Activated naive CD4-positive, alpha-beta T cell treated with anti-CD3 and anti-CD28 coated beads, Interleukin-2, amount 50 U/mL, for 24 hours (primary cell): ENCODE measurements around the gene RAD51D.

ENCODE experiments used
- H3K27ac Mint-ChIP-seq: one replicate; pipeline ENCODE4 v1.8.0; 2021; ENCODE audit warnings: mild to moderate bottlenecking, mixed read lengths
- H3K27me3 Mint-ChIP-seq: one replicate; pipeline ENCODE4 v1.8.0; 2021; ENCODE audit warnings: mixed read lengths
- H3K36me3 Mint-ChIP-seq: one replicate; pipeline ENCODE4 v1.8.0; 2021; ENCODE audit warnings: mixed read lengths
- H3K4me1 Mint-ChIP-seq: one replicate; pipeline ENCODE4 v1.8.0; 2021; ENCODE audit warnings: mixed read lengths
- H3K4me3 Mint-ChIP-seq: one replicate; pipeline ENCODE4 v1.8.0; 2021; ENCODE audit warnings: mild to moderate bottlenecking, mixed read lengths
- H3K9me3 Mint-ChIP-seq: one replicate; pipeline ENCODE4 v1.8.0; 2021; ENCODE audit warnings: mixed read lengths

Gene RAD51D

DNA sequence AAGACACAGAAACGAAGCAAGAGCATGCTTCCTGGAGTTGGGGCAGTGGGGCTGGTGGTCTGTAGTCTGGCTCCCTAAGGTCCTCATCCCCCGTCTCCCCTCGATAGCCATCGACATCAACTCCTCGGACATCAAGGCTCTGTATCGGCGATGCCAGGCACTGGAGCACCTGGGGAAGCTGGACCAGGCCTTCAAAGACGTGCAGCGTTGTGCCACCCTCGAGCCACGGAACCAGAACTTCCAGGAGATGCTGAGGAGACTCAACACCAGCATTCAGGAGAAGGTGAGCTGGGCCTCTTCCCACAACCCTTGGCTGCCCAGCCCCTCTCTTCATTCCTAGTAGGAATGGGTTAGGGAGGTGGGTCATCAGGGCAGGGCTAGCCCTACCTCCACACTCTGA is 30.3 kb upstream of the RAD51D start:
- no peaks in the 10 kb centered on the region for H3K36me3 Mint-ChIP-seq
- no peak overlapping the region for H3K27ac Mint-ChIP-seq
- H3K4me3 Mint-ChIP-seq = no peak overlapping the region
- H3K27me3 Mint-ChIP-seq = no peaks in the 10 kb centered on the region
- no peaks in the 10 kb centered on the region for H3K4me1 Mint-ChIP-seq
- H3K9me3 Mint-ChIP-seq = no peaks in the 10 kb centered on the region

DNA sequence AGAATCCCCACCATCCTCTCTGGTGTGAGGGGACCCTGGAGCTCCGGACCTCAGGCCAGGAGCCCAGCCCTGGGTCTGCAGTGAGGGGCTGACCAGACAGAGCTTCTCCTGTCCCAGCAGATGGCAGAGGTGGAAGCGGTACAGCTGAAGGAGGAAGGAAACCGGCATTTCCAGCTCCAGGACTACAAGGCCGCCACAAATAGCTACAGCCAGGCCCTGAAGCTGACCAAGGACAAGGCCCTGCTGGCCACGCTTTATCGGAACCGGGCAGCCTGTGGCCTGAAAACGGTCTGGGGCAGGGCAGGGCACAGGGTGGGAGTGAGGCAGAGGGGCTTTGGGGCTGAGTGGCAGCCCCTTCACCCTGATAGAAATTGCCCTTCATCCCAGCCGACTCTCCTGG is 28.5 kb upstream of the RAD51D start:
- H3K27ac Mint-ChIP-seq = no peak overlapping the region
- H3K27me3 Mint-ChIP-seq = no peaks in the 10 kb centered on the region
- H3K4me1 Mint-ChIP-seq = no peaks in the 10 kb centered on the region
- no peak overlapping the region for H3K4me3 Mint-ChIP-seq
- H3K9me3 Mint-ChIP-seq = no peaks in the 10 kb centered on the region
- no peaks in the 10 kb centered on the region for H3K36me3 Mint-ChIP-seq

DNA sequence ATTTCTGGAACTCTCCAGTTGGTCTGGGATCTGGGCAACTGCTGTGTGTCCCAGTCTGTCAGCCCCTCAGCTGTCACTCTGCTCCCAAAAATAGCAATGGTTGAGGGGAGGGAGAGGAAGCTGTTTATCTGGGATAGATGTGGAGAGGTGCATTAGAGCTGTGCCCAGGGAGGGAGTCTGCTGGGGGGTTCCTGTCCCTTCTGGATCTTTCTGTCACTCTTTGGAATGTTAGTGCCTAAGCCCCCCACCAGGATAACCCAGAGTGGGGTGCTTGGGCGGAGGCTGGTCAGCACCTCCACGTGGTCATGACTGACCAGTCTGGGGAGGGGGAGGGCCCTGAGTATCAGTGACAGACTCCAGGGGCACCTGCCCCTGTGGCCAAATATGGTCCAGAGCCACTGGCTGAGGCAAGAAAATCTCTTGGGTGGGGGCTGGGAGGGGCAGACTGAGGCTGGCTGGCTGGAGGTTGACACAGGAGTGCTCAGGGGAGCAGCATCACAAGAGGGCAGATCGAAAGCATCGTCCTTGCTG is 27.8 kb upstream of the RAD51D start, which contains the start of gene UNC45B:
Gene UNC45B (plus strand): TSS at position 443 of the 531 bp plus-strand sequence. CDS start 447 bp downstream, outside the sequence.
- H3K4me1 Mint-ChIP-seq = peaks cover under 1% of the 10 kb centered on the region
- no peaks in the 10 kb centered on the region for H3K9me3 Mint-ChIP-seq
- no peaks in the 10 kb centered on the region for H3K36me3 Mint-ChIP-seq
- H3K27ac Mint-ChIP-seq = no peak within 1 kb of the TSS
- H3K4me3 Mint-ChIP-seq = no peak within 1 kb of the TSS
- no peaks in the 10 kb centered on the region for H3K27me3 Mint-ChIP-seq

DNA sequence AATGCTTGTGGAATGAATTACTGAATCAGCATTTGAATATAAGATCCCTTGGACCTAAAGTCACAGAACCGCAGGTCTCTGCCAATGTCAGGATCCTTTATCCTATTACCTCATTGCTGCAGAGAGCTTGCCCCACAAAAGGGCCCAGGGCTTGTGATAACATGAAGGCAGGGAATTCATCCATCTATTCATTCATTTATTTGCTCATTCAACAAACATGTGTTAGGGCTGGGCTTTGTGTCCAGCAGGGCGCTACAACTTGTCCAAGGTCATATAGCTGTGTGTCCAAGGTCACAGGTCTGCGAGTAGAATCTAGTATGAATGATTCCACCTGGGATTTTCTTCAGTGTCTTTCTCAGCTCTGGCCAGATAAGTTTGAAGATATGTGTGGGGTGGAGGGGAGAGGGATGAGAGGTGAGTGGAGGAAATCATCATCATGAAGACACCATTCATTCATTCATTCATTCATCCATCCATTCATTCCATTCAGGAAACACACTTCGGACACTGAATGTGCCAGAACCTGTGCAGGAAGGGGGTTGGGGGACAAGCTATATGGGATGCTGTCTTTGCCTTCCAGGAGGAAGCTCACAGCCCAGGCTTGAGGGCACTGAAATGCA is 26.7 kb upstream of the RAD51D start:
- Mint-ChIP-seq H3K4me3 (no peak overlapping the region), H3K27ac (no peak overlapping the region), H3K9me3 (no peaks in the 10 kb centered on the region), H3K36me3 (no peaks in the 10 kb centered on the region), H3K27me3 (no peaks in the 10 kb centered on the region), H3K4me1 (peaks cover 4% of the 10 kb centered on the region)

DNA sequence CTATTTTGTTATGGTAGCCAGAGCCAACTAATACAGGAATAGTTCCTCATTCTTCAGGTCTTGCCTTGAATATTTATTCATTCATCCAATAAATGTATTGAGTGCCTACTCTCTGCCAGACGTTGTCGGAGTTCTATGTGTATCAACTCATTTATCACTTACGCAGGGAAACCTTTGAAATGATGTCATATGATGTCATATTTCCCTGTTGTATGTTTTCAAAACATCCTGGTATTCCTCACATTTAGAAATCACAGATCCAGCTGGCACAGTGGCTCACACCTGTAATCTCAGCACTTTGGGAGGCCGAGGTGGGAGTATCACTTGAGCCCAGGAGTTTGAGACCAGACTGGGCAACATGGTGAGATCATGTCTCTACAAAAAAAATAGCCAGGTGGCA is 25.2 kb upstream of the RAD51D start:
- Mint-ChIP-seq H3K9me3 (no peaks in the 10 kb centered on the region), H3K27me3 (no peaks in the 10 kb centered on the region), H3K27ac (no peak overlapping the region), H3K4me3 (no peak overlapping the region), H3K4me1 (peaks cover 10% of the 10 kb centered on the region), H3K36me3 (peaks cover 2% of the 10 kb centered on the region)

DNA sequence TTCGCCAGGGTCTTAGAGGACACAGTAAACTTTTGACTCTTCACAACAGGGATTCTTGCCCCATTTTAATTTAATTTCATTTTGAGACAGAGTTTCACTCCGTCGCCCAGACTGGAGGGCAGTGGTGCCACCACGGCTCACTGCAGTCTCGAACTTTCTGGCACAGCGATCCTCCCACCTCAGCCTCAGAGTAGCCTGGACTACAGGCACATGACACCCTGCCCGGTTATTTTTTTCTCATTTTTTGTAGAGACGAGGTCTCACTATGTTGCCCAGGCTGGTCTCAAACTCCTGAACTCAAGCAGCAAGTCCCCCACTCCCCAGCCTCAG is 22.8 kb upstream of the RAD51D start:
- H3K27me3 Mint-ChIP-seq = no peaks in the 10 kb centered on the region
- peaks cover 2% of the 10 kb centered on the region for H3K36me3 Mint-ChIP-seq
- peak overlapping the region; percentile 88 for H3K4me3 Mint-ChIP-seq
- no peaks in the 10 kb centered on the region for H3K9me3 Mint-ChIP-seq
- H3K27ac Mint-ChIP-seq = peak overlapping the region; percentile 79
- H3K4me1 Mint-ChIP-seq = peaks cover 10% of the 10 kb centered on the region

DNA sequence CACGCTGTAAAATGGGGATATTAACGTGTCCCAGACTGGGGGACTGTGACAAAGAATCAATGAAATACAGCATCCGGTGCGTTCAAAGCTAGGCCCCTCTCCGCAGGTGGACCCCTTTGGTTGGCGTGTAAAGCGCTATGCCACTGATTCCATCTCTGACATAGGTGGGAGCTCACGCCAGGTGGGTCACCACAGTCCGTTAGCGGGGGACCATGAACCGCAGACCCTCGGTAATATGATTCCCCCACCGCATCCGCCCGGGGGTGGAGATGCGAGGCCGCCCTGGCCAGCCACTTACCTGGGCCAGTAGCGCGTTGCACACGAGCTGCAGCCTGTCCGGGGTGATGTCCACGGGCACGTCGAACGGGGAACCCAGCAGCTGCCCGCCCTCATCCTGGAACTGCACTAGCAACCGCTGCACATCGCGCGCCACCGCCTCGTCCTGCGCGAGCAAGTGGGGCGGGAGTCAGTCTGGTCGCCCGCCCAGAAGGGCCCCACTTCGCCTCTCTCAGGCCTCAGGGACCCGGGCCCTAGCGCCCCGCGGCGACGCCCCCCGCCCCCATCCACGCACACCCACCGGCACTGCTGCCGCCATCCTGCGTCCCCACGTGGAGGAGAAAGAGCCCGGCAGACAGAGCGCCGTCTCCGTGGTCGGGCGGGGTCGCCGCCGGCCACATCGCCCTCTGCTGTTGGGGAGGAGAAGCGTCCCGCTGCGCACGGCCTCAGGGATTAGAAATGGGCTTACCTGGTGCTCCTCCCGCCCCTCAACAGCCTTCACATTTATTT is 22.2 kb upstream of the RAD51D start, which contains the start of gene NLE1:
Gene NLE1 (minus strand): TSS at position 623 of the 786 bp plus-strand sequence. CDS start 28 bp downstream, at position 595.
- H3K36me3 Mint-ChIP-seq = peaks cover 2% of the 10 kb centered on the region
- H3K4me3 Mint-ChIP-seq = peak within 1 kb of the TSS; percentile 88
- peak within 1 kb of the TSS; percentile 79 for H3K27ac Mint-ChIP-seq
- H3K27me3 Mint-ChIP-seq = no peaks in the 10 kb centered on the region
- peaks cover 10% of the 10 kb centered on the region for H3K4me1 Mint-ChIP-seq
- no peaks in the 10 kb centered on the region for H3K9me3 Mint-ChIP-seq

DNA sequence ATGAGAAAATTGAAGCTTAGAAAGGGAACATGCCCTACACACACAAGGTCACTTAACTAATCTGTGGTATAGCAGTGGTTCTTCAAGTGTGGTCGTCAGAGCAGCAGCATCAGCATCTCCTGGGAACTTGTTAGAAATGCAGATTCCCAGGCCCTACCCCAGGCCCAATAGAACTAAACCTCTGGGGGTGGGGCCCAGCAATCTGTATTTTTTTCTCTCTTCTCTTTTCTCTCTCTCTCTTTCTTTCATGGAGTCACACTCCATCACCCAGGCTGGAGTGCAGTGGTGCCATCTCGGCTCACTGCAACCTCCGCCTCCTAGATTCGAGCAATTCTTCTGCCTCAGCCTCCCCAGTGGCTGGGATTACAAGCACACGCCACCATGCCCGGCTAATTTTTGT is 18.6 kb upstream of the RAD51D start:
- H3K27ac Mint-ChIP-seq = peak overlapping the region; percentile 86
- H3K27me3 Mint-ChIP-seq = no peaks in the 10 kb centered on the region
- H3K4me3 Mint-ChIP-seq = no peak overlapping the region
- H3K9me3 Mint-ChIP-seq = no peaks in the 10 kb centered on the region
- peaks cover 11% of the 10 kb centered on the region for H3K36me3 Mint-ChIP-seq
- peaks cover 10% of the 10 kb centered on the region for H3K4me1 Mint-ChIP-seq

DNA sequence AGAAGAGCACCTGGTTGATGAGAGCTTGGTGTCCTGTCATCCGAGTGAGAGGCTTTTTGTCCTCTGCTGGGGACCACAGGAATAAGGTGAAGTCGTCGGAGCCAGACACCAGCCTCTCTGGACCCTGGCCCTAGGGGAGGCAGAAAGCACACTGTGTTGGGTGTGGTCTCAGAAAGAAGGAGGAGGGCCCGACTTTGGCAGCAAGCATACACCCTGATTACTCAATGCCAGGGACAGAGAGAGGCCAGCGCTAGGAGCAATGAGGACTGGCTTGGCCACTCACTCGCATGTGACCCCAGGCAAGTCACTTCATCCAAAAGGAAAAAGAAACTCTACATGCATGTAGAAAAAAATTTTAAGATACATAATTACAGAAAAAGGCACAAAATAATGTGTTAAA is 15.7 kb upstream of the RAD51D start:
- Mint-ChIP-seq H3K27ac (no peak overlapping the region), H3K9me3 (no peaks in the 10 kb centered on the region), H3K36me3 (peaks cover 9% of the 10 kb centered on the region), H3K4me3 (no peak overlapping the region), H3K27me3 (no peaks in the 10 kb centered on the region), H3K4me1 (peaks cover under 1% of the 10 kb centered on the region)

GRCh38 chr17:35132816-35133550 is 13.3 kb upstream of the RAD51D start:
- Mint-ChIP-seq H3K27me3 (no peaks in the 10 kb centered on the region), H3K4me3 (no peak overlapping the region), H3K4me1 (no peaks in the 10 kb centered on the region), H3K27ac (no peak overlapping the region), H3K9me3 (no peaks in the 10 kb centered on the region), H3K36me3 (peaks cover 9% of the 10 kb centered on the region)

GRCh38 chr17:35132099-35132498 is 12.4 kb upstream of the RAD51D start:
- H3K4me1 Mint-ChIP-seq = no peaks in the 10 kb centered on the region

DNA sequence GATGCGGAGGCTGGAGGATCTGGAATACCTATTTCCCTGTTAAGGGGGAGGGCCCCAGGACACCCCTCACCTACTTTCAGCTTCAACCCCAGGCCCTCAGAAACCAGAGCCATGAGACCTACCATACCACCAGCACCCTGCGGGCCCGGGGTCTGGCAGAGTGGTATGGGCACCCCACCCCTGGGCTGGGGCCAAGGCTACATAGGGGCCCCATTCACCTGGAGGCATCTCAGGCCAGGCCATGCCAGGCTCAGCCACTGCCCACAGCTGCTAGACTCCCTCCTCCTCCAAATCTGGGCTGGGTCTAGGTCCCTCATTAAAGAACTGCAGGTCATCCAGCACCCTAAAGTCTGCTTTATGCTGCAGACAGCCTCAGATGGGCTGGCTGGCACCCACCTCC is 10.7 kb upstream of the RAD51D start:
- no peaks in the 10 kb centered on the region for H3K9me3 Mint-ChIP-seq

More at GRCh38 chr17:35132099-35132498, 12.4 kb upstream of the RAD51D start:
- no peaks in the 10 kb centered on the region for H3K9me3 Mint-ChIP-seq
- no peak overlapping the region for H3K27ac Mint-ChIP-seq
- H3K4me3 Mint-ChIP-seq = no peak overlapping the region
- no peaks in the 10 kb centered on the region for H3K27me3 Mint-ChIP-seq
- H3K36me3 Mint-ChIP-seq = peaks cover 9% of the 10 kb centered on the region

GRCh38 chr17:35129973-35130351 is 10.3 kb upstream of the RAD51D start:
- H3K9me3 Mint-ChIP-seq = no peaks in the 10 kb centered on the region
- H3K4me1 Mint-ChIP-seq = no peaks in the 10 kb centered on the region
- H3K4me3 Mint-ChIP-seq = no peak overlapping the region
- H3K27me3 Mint-ChIP-seq = no peaks in the 10 kb centered on the region
- peaks cover 6% of the 10 kb centered on the region for H3K36me3 Mint-ChIP-seq
- H3K27ac Mint-ChIP-seq = no peak overlapping the region

More for the DNA sequence above, 10.7 kb upstream of the RAD51D start:
- H3K27ac Mint-ChIP-seq = no peak overlapping the region
- H3K27me3 Mint-ChIP-seq = no peaks in the 10 kb centered on the region
- no peaks in the 10 kb centered on the region for H3K4me1 Mint-ChIP-seq
- H3K4me3 Mint-ChIP-seq = no peak overlapping the region
- peaks cover 6% of the 10 kb centered on the region for H3K36me3 Mint-ChIP-seq

DNA sequence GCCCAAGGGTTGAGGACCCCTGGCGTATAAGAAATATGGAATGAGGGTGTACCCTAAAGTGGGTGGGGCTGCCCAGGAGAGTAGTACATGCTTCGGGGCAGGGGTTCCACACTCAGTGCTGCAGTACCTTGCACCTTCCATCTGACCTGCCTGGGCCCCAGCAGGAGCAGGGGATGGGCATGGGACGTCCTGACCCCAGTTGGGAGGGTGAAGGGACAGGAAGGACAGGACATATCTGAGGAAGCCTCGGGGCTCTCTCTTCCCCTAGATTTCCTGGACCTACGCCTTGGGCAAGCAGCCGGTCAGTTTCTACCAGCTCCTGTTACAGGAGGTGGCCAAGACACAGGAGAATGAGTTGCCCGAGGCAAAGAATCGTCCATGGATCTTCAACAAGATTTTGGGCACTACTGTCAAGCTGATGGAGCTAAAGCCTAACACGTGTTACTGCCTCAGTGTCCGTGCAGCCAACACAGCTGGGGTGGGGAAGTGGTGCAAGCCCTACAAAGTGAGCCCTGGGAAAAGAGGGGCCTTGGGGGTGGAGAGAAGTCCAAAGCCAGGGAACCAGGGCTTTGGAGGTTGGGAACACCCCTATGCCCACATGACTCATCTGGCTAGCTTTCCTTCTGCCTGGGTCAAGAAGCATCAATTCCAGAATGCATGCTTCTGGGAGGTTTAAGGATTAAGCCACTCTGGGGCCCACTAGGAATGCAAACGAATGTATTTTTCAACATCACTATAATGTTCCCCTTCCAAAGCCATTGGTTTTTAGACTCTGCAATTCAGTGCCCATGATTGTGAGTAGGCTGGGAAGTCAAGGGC is 9.7 kb upstream of the RAD51D start:
- Mint-ChIP-seq H3K9me3 (no peaks in the 10 kb centered on the region), H3K4me1 (no peaks in the 10 kb centered on the region), H3K27me3 (no peaks in the 10 kb centered on the region), H3K4me3 (no peak overlapping the region), H3K27ac (no peak overlapping the region), H3K36me3 (peaks cover 6% of the 10 kb centered on the region)
